ENCODE measurements around the gene KCNK5.

KCNK5 gene

DNA sequence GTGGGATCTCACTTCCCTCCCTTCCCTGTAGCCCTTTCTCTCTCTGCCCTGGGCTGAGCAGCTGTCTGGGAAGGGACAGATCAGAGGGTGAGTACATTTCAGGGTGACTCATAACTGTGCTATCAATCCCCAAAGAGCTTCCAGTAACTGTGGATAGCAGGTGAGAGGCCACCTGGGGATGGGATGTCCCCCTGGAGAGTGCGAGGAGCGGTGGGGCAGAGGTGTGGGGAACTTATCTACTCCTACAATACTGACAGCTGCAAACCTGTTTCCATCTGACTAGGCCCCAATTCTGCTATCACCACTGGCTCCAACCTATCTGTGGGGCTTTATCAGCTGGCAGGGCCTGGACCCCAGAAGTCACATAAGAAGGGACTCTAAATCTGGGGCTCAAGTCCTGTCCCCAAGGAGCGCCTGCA is 32.6 kb downstream of the KCNK5 start:
- no peak for DNase-seq

DNA sequence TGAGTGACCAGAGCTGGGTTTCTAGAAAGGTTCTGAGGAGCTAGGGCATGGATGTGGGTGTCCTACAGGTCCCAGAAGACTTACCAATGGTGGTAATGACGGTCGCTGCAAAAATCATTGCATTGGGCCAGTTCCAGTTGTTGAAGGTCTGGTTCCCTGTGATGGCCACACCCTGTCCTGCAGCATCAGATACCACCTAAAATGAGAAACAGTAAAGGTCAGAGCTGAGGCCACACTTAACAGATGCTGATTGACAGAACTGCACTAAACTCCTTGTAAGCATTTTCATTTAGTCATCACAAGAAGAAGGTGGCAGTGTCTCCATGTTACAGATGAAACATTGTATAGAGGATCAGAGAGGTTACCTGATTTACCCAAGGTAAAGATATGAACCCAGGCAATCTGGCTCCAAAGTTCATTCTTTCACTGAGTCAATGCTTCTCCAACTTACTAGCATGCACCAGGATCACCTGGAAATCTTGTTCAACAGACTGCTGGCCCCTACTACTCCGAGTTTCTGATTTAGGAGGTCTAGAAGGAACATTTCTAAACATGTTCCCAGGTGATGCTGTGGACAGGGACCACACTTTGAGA is 33.4 kb downstream of the KCNK5 start:
- DNase-seq = no peak

DNA sequence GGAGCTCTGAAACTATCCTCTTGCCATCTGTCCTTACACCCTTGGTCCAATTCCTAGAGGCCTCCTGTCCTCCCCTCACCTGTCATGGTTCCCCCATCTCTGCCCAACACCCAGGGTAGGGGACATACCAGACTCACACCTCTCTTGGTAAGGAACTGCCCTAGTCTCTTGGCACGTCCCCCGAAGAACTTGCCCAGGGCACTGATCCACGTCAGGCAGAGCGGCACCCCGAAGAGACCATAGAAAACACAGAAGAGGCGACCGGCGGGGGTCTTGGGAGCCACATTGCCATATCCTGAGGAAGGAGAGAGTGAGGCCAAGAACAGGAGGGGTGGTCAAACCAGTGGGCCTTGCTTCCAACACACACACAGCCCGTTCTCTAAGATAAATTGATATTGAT is 34.8 kb downstream of the KCNK5 start:
- DNase-seq = no peak

DNA sequence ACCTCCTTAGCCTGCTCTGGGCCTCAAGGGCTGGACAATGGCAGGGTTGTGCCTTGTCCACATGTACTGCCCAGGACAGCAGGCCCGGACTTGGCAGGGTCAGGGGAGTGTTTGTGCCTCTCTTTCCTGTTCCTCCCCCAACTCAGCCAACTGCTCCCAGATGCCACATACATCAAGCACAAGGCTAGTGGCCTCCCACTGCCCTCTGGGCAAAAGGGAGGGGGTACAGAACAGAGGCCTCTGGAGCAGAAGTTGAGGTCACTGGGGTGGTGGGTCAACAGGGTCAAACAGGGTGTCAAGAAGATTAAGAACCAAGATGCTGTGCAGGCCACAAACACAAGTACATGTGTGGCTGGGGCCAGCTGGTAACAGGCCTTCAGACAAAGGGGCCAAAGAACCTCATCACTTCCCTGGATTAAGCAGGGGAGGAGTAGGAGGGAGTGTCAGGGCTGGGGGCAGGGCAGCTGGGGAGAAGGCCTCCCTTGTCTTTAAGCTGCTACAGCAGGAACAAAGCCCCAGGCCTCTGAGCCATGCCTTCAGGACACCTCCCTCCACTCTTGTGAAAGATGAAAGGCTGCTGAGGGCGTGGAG is 36.0 kb downstream of the KCNK5 start:
- no peak for DNase-seq

DNA sequence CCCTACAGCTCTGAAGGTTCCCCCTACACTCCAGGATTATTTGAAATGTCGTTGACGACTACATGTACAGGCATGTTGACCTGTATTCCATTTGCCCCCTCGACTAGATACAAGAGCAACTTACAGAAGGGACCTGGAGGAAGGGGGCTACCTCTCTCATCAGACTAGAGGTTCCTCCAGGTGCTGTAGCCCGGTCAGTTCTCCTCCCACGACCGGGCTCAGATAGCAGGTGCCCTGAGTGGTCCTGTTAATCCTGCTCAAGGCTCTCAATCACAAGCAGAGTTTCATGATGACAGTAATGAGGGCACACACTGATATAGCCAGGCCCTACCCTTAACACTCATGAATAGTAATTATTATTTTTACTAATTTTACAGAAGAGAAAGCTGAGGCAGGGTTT is 36.5 kb downstream of the KCNK5 start:
- DNase-seq = no peak

DNA sequence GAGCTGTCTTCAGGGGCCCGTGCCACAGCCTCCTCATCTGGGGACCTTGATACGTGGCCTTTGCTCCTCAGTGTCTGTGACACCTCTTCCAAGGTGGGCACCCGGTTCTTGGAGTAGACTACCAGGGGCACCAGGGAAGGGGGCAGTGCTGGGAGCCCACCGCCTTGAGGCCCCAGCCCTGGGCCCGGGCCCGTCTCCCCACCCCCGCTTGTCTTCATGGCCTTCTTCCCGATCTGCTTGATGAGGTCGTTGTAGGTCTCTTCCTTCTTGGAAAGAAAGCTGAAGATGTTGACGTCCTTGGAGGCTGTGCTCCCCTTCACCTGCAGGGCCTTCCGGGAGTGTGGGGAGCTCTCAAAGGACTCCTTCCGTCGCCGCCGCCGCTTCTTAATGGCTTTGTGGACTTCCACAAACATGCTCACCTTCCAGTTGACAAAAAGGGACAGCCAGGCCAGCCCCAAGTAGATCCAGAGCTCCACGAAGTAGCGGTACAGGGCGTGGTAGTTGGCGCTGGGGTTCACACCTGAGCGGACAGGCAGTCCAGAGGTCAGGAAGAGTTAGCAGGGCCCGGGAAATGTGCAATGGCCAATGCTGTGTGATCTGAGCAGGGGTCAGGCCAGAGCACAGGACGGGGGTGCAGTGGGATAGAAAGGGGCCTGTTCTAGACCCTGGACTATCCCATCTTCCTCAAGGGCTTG is 37.9 kb downstream of the KCNK5 start:
- no peak for DNase-seq

DNA sequence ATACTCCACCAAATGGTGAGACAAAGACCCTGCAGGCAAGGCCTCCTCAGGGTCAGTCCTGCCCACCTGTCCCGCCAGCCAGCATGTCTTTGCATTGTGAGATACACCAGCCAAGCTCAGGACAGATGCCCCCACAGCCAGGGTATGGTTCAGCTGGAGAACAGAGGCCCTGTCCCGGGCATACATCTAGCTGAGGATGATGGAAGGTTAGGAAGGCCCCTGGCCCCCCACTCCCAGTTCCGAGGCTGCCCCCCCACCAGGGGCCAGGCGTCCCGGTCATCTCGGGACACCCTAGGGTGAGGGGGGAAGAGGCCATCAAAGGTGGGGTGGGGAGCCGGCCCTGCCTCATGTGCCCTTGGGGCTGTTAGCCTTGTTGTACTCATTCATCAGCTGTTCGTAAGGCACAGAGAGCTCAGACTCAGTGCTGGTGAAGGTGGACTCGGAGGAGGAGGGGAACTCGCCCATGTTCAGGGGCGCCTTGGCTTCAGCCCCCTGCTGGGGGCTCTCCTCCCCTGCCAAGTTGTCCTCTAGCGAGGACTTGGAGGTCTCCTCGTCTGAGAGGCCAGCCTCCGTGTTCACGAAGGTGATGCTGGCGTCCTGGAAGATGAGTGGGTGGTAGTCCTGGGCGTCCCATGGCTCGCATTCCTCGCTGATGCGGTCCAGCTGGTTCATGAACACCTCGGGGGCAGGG is 38.6 kb downstream of the KCNK5 start:
- no peak for DNase-seq

DNA sequence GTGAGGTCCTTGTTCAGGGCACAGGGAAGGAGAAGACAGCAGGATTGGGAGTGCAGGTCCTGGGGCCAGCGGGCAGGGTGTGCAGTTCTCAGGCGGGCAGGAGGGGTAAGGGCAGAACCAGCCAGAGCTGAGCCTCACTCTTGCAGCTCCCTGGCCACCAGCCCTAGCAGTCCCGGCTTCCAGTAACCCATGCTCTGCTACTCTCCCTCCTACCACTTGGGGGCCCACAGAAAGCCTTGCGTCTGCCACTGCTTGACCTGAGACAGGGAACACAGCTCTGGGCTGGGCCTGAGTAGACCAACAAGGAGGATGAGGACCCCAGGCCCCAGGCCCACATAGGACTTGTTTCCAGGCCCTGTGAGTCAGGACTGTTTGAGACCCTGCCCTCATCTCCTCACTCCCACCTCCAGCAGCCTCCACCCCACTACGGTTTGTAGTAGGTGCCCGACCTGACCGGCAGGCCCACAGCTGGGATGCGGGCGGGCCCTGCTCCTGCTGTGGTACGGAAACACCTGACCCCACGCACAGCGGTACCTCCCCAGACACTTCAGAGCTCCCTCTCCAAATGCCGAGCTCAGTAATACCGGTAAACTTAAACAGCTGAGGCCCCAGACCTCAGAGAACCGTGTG is 39.2 kb downstream of the KCNK5 start:
- DNase-seq = no peak

DNA sequence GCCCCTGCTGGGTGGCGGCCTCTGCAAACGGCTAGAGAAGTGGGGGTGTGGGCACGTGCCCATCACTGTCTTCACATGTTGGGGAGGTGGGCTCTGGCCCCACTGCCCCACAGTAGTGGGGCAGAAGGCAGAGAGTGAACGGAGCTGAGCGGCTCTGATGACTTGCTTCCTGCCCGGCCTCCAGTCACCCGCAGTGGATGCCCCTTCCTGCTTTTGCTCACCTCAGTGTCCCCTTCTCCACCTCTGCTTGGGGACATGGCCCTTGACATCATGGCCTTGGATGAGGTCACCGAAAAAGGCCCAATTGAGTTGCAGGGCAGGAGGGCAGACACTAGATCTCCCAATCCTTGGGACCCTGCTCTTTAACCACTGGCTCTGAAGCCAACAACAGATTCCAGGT is 40.1 kb downstream of the KCNK5 start:
- DNase-seq = no peak

DNA sequence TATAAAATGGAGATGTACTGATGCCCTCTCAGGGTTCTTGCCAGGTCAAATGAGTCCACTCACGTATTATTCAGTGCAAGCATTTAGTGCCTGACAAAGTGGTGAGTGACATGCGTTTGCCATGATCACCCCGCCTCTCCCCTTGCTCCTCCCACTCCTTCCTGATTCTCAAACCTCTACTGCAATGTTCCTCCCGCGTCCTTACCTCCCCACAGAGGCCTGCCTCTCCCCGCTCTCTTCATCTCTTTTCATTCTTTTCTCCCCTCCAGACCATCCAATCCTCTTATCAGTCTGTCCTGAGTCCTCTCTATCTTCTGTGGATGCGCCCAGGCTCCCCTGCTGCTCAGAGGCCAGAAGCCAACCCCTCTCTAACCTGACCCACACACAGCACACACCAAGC is 40.7 kb downstream of the KCNK5 start:
- DNase-seq = no peak

DNA sequence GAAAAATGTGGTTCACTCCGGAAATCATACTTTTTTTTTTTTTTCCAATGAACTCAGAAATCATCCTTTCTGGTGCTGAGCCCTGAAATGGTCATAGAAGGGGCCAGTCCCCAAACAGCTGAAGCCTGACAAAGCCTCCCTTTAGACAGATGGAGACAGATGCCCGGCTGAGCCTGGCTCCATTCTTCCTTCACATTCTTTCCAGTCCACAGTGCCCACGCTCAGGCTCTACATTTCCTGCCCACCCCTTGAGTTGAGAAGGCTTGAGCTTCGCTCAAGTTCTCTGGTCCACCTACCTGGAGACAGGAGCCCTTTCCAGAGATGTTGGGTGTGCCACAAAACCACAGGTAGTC is 41.2 kb downstream of the KCNK5 start:
- no peak for DNase-seq

DNA sequence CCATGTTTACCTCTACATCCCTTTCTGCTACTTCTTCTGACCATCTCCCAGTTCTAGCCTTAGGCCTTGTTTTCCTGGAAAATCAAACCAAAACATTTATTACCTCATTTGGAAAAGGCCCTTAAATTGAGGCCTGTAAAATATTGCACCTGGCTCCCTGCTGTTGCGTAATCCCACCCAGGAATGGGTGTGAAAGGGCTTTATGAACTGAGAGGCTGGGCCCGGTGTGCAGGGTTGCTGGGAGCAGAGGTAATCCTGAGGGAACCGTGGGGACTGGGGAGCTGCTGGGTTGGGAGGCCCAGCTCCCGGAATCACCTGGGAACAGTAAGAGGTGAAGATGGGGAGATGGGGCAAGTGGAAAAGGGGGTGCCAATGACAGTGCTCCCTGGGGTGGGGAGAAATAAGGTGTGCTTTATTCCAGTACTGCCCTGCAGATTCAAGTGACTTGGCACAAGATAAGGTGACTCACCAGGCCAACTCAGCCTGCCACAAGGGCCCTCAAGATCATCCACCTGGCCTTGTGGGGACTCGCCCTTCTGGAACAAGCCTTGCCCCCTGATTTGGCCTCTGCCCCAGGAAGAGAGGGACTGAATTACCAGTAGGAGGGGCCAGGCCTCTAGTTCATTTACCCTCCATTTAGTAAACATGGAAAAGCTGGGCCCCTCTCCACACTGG is 44.2 kb downstream of the KCNK5 start:
- no peak for DNase-seq

DNA sequence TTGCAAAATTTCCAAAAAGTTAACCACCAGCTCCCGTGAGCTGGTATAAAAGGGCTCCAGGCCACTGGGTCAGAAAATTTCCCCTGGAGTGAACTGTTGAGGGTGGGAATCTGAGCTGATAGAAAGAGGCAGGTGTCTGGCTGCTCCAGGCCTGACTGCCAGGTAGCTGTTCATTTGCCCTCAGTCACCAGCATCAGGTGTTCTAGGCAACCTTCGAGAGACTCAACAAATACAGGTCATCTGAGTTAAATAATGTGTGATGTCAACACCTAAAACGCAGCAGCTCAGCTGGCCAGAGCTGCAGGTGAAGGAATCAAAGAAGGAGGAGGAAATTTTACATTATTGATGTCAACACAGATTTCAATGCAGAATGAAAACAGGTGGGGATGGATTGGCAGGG is 46.7 kb downstream of the KCNK5 start:
- no peak for DNase-seq

DNA sequence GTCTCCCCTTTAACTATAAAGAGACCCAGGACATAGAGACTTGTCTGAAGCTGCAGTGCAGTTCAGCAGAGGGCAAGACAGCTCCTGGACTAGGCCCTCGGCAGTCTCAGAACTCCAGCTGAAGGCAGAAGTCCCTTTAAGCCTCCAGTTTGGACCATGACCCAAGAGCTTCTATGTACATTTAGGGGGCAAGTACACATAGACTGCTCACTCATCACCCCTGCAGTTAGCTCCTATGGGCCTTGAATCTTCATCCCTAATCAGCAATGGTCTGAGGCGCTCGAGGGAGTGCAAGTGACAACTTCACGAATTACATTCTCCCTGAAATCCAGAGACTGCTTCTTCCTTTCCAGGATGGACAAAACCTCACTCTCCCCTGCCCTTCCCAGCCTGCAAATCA is 47.4 kb downstream of the KCNK5 start:
- DNase-seq = no peak

DNA sequence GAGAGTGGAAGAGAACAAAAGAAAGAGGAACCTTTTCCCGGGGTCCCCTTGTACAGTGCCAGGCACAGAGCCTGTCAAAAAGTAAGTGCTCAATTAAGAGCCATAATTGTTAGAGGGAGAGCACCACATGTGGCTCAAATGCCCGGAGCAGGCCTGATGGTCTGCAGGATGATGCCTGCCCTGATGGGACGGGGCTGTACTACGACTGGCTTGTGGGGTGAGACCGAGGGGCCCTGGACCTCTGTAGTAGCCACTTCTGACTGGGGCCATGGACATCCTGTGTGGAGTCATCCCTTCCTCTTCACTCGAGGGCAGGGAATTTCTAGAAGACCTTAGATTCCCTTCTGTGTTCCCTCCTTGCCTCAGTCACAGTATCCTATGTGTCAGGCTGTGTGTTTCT is 47.9 kb downstream of the KCNK5 start:
- no peak for DNase-seq

DNA sequence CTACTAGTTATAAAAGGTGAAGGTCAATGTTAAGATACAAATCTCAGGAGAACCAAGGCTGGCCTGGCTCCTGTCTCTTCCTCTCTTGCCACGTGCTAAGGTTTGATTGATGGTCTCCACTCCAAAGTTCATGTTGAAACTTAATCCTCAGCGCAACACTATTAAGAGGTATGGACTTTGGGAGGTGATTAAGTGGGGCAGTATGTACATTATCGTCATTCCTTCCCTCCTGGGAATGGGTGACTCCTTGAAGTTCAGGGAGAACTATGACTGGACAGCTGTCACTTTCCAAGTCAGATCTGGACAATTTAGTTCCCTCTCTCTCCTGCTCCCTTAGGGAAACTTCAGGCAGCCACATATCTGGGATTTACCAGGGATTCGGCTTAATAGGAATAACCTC is 50.5 kb downstream of the KCNK5 start:
- no peak for DNase-seq

DNA sequence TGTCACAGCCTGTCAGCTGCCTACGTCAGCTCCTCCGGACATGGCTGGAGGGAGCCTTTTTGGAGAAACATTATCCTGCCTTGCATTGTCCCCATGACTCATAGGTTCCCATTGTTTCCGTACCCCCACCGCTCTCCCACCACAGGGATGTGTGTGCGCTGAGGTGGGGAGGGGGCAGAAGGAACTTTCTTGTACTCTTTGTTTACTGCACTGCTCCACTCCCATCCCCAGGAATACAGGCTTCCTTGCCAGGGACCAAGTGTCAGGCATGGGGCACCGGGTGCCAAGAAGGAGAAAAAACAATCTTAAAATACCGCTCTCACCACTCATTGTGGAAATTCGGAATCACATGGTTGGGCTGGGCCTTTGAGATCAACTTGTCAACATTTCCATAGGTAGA is 51.0 kb downstream of the KCNK5 start:
- no peak for DNase-seq

DNA sequence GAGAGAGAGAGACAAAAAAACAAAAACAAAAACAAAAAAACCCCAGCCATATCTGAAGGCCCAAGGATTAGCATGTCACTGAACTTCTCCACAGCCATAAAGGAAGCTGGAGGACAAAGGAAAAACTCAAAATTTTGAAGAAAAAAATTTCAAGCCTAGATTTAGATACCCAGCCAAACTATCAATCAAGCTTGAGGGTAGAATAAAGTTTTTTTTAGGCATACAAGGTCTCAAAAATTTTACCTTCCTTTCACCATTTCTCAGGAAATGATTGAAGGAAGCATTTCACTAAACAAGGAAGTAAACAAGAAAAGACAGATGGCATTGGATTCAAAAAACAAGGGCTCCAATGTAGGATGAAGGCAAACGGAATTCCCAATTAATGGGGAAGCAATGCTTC is 52.1 kb downstream of the KCNK5 start:
- DNase-seq = no peak

DNA sequence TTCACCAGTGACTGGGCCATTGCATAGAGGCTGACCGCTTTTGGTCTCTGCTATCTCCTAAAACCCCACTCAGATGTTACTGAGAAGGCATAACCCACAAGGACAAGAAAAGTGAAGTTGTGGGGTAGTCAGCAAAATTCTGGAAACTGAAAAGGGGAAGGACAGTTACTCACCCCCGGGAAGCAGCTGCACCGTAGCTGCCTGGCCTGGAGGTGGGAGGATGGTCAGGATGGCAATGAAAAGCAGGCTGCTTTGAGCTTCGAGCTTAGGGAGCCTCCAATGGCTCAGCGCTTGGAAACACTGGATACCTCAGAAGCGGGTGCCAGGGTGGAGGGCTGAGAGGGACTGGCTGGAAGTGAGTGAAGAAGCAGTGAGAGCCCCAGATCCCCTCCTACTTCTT is 56.0 kb downstream of the KCNK5 start:
- no peak for DNase-seq

DNA sequence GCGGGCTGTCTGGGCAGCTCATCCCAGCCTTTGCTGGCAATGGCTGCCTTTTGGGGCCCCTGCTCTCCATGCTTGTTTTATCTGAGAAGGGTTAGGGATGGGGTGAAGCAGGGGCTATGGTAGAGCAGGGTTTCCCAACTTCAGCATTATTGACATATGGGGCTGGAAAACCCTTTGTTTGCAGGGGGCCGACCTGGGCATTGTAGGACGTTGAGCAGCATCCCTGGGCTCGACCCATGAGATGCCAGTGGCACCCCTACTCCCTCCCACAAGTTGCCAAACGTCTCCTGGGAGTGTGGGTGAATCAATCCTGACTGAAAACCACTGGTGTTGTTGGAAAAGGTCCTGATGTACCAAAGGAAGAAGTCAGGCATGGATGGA is 56.9 kb downstream of the KCNK5 start:
- DNase-seq = no peak

DNA sequence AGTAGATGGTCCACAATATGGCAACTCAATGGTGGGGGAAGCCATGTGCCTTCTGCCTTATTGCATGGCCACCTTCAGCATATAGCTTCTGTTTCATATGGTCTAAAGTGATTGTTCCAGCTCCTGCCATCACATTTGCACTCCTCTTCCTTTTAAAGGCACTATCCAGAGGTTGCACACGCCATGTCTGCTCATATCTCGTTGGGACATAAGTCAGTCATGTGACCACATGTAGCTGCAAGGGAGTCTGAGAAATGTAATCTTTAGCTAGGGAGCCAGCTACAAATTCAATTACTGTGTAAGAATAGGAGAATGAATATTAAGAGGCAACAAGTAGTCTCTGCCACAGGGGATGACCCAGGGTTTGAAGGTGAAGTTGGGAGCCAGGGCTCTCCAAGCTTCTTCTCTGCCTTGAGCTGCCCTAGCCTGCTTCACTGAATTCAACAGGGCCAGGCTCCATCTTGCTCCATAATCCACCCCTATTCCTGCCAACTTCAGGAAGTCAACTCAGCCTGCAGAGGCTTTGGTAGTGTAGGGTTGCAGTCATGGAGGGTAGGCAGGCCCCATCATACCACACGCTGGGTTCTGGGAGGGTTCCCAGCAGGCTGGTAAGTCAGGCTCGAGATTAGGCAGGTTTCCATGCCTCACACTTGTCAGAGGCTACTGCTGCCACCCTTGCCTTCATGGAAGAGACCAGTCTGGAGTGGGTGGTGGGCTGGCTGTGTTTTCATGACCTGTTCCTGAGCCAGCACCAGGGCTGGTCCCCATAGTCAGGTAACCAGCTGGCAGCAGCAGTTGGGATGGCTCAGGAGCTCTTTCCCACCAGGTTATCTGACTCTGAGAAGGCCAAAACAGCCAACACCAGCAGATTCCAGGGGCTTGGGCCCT is 57.5 kb downstream of the KCNK5 start:
- no peak for DNase-seq

DNA sequence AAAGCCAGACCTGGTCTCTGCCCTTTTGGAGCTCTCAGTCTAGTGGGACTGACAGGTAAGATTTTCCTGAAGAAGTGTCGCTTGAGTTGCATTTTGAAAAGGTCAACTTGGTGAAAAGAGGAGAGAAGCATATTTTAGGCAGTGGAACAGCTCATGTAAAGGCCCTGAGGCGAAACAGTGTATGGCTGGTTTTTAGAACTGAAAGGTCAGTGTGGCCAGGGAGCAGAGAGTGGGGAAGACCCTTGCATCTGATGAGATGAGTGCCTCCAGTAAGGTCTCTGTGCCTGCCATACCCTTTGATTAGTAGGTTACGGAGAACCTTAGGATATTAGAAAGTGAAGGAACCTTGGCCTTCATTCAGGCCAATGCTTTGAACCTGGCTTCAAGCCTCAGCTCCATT is 58.4 kb downstream of the KCNK5 start:
- DNase-seq = no peak

All from CD4-positive, alpha-beta T cell treated with Interleukin-15 for 1 hour (primary cell).